ENCODE measurements around the gene NEK11.
A peak's percentile ranks its signal among the peaks of the same experiment; 100 is the strongest.

Gene NEK11

GRCh38 chr3:131228522-131228921, 201.8 kb downstream of the NEK11 start:
- no peak for DNase-seq

GRCh38 chr3:131231710-131232389, 205.2 kb downstream of the NEK11 start:
- peak; percentile 42 to 44 for DNase-seq

GRCh38 chr3:131232711-131233267, 206.1 kb downstream of the NEK11 start:
- DNase-seq, result no peak

- no peak for DNase-seq
Observed at GRCh38 chr3:131233900-131234668, 207.4 kb downstream of the NEK11 start.

- no peak for DNase-seq
Observed at GRCh38 chr3:131236421-131236820, 209.7 kb downstream of the NEK11 start.

- no peak for DNase-seq
Observed at GRCh38 chr3:131238496-131238895, 211.8 kb downstream of the NEK11 start.

GRCh38 chr3:131239267-131239666, 212.6 kb downstream of the NEK11 start:
- DNase-seq, result no peak

- no peak for DNase-seq
Observed at GRCh38 chr3:131242201-131242600, 215.5 kb downstream of the NEK11 start.

GRCh38 chr3:131250466-131250865, 223.8 kb downstream of the NEK11 start:
- DNase-seq, result no peak

GRCh38 chr3:131260525-131260924, 233.8 kb downstream of the NEK11 start:
- DNase-seq, result no peak

- DNase-seq, result no peak
Observed at GRCh38 chr3:131261104-131261503, 234.4 kb downstream of the NEK11 start.

GRCh38 chr3:131275556-131275955, 248.9 kb downstream of the NEK11 start:
- no peak for DNase-seq

- no peak for DNase-seq
Observed at GRCh38 chr3:131277836-131278497, 251.3 kb downstream of the NEK11 start.

- no peak for DNase-seq
Observed at GRCh38 chr3:131279577-131279976, 252.9 kb downstream of the NEK11 start.

- no peak for DNase-seq
Observed at GRCh38 chr3:131282379-131282778, 255.7 kb downstream of the NEK11 start.

- no peak for DNase-seq
Observed at GRCh38 chr3:131282967-131283366, 256.3 kb downstream of the NEK11 start.

- DNase-seq, result no peak
Observed at GRCh38 chr3:131283862-131284261, 257.2 kb downstream of the NEK11 start.

- no peak for DNase-seq
Observed at GRCh38 chr3:131284302-131284701, 257.6 kb downstream of the NEK11 start.

- DNase-seq, result no peak
Observed at GRCh38 chr3:131285456-131285855, 258.8 kb downstream of the NEK11 start.

GRCh38 chr3:131299836-131300235, 273.2 kb downstream of the NEK11 start:
- DNase-seq, result no peak

GRCh38 chr3:131303848-131304247, 277.2 kb downstream of the NEK11 start:
- no peak for DNase-seq

- DNase-seq, result no peak
Observed at GRCh38 chr3:131304890-131305289, 278.2 kb downstream of the NEK11 start.

GRCh38 chr3:131306242-131306641, 279.6 kb downstream of the NEK11 start:
- DNase-seq, result no peak

GRCh38 chr3:131314318-131314717, 287.6 kb downstream of the NEK11 start:
- DNase-seq, result no peak

Data from NCI-H187 (cell line).